ENCODE results near the gene GRIN1.

Gene GRIN1

DNA sequence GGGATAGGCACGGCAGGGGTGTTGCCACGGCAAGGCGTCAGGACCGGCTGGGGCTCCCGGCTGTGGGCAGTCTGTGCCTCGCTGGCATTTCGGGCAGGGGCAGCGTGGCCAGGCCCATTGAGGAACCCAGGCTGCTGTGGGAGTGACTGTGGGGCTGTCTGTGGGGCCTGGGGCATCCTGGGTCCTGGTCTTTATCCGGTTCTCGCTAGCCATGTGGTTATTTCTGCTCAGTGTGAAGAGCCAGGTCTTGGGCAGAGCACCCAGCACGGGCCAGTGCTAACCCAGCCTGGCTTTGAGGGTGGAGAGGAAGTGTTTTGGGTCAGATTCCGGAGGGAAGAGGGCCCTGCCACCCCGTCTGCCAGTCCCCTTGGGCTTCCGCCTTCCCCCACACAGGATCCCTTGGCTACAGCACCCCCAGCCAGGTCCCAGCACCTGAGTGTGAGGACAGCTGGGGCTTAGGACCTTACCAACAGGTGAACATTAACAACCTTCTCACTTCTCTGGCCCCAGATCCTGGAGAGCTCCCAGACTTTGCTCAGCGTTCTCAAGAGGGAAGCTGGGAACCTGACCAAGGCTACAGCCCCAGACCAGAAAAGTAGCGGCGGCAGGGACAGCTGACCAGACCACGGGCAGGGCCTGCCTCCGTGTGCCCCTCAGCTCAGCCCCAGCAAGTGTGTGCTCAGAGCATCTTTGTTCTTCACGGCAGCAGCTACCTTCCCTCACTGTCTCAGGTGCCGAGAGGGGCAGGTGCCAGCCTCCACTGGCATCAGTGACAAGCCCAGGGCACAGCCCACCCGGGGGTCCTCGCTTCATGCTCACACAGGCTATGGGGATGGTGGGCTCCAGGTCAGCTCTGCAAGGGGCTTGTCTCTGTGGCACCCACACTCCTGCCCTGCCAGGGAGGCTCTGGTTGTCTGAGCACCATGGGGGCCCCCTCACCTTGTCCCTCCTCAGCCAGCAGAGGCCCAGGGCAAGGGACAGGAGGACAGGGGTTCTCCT, 50.6 kb downstream of the GRIN1 start:
- peaks cover 16% of the 10 kb centered on the region for H3K4me1 Mint-ChIP-seq (ENCODE audit: low read depth)
- peak overlapping the region; percentile 94 for H3K4me3 Mint-ChIP-seq
- H3K27me3 Mint-ChIP-seq (ENCODE audit: low read depth): no peaks in the 10 kb centered on the region
- H3K36me3 Mint-ChIP-seq (ENCODE audit: low read depth): peaks cover 9% of the 10 kb centered on the region
- peak overlapping the region; percentile 91 for H3K27ac Mint-ChIP-seq
- no peaks in the 10 kb centered on the region for H3K9me3 Mint-ChIP-seq

DNA sequence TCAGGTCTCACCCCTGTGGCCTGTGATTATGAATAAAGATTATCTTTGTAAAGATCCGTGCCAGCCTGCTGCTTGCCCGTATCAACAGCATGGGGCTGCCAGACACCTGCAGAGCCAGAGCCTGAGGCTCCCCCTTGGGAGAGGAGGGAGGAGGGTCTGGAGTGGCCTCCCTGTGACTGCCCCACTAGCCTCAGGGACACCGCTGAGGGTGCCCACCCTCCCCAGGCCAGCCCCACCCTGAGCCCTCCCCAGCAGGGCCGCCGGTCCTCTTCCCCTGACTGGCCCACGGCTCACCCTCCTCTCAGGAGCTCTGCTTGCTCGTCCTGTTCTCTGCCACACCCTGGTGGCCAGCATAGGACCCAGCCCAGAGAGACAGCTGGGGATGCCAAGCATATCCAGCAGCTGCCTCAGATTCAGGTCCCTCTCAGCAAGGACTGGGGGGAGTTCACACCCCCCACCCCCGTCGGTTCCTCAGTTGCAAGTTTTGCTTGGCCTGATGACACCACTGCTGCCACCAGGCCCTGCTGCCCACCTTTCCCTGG, 51.4 kb downstream of the GRIN1 start:
- peaks cover 9% of the 10 kb centered on the region for H3K36me3 Mint-ChIP-seq (ENCODE audit: low read depth)
- peak overlapping the region; percentile 45 for H3K27ac Mint-ChIP-seq
- H3K4me1 Mint-ChIP-seq (ENCODE audit: low read depth): peaks cover 16% of the 10 kb centered on the region
- H3K9me3 Mint-ChIP-seq: no peaks in the 10 kb centered on the region
- H3K27me3 Mint-ChIP-seq (ENCODE audit: low read depth): no peaks in the 10 kb centered on the region
- peak overlapping the region; percentile 66 for H3K4me3 Mint-ChIP-seq

DNA sequence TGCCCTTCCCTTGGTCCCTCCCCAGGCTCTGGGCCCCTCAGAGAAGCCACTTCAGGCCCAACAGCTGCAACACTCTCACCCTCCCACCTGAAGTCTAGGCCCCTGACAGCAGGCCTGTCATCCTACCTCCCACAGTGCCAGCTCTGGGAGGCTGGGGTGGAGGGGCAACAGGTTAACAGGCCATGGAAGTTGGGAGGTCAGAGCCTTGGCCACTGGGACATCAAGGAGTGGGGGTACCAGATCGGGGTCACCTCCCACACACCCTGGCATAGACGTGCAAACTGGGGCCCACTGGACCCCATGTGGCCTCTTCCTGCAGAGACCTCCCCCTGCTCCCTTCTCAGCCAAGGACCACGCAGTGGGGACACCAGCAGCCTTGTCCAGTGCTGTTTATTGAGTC, 52.3 kb downstream of the GRIN1 start:
- no peaks in the 10 kb centered on the region for H3K27me3 Mint-ChIP-seq (ENCODE audit: low read depth)
- H3K27ac Mint-ChIP-seq: no peak overlapping the region
- H3K9me3 Mint-ChIP-seq: no peaks in the 10 kb centered on the region
- H3K4me3 Mint-ChIP-seq: peak overlapping the region; percentile 66
- H3K36me3 Mint-ChIP-seq (ENCODE audit: low read depth): peaks cover 9% of the 10 kb centered on the region
- H3K4me1 Mint-ChIP-seq (ENCODE audit: low read depth): peaks cover 16% of the 10 kb centered on the region

DNA sequence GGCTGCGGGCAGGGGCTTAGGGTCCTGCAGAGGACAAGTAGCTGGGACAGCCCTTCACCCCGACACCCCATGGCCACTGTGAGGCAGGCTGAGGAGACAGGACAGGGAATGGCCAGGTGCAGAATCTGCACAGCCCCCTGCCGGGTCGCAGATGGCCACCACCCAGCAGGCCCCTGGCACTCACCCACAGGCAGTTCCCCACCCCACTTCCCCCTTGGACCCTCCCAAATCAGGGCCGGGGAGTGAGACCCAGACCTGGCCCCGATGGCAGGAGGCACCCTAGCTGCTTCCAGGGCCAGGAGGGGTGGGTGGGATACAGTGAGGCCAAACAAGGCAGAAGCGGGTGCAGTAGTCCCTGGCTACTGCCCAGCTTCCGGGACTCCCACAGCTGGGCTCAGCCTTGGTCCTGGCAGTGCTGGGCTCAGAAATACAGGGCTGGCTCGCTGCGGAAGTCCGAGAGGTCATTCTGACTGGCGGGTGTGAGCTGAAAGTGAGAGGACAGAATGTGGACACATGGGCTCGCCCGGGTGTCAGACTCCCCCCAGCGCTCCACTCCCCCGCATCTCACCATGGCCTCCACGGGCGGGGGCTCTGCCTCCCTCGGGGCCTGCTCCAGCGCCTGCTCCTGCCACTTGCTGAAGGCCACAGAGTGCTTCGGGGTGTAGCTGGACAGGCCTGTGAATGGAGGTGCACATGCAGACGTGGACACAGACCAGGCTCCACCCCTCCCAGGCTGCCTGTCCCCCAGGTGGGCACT, 52.9 kb downstream of the GRIN1 start:
- Mint-ChIP-seq H3K4me3 (no peak overlapping the region), H3K36me3 (ENCODE audit: low read depth) (peaks cover 9% of the 10 kb centered on the region), H3K27ac (no peak overlapping the region), H3K27me3 (ENCODE audit: low read depth) (no peaks in the 10 kb centered on the region), H3K4me1 (ENCODE audit: low read depth) (peaks cover 14% of the 10 kb centered on the region), H3K9me3 (no peaks in the 10 kb centered on the region)

DNA sequence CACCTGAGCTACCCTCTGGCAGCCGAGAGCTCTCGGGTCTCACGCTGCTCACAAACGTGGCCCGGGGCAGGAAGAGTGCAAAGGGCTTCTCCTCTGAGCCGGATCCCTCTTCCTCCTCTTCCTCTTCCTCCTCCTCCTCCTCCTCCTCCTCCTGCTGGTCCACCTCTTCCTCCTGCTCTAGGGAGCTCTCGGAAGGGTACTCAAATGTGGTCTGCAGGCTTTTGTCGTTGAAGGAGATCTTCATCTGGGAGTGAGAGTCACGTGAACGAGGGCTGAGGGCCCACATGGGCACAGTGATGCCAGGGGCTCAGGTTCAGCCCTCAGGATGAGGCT, 53.5 kb downstream of the GRIN1 start:
- H3K27ac Mint-ChIP-seq: no peak overlapping the region
- H3K4me1 Mint-ChIP-seq (ENCODE audit: low read depth): peaks cover 9% of the 10 kb centered on the region
- H3K4me3 Mint-ChIP-seq: no peak overlapping the region
- no peaks in the 10 kb centered on the region for H3K9me3 Mint-ChIP-seq
- peaks cover 9% of the 10 kb centered on the region for H3K36me3 Mint-ChIP-seq (ENCODE audit: low read depth)
- H3K27me3 Mint-ChIP-seq (ENCODE audit: low read depth): no peaks in the 10 kb centered on the region

DNA sequence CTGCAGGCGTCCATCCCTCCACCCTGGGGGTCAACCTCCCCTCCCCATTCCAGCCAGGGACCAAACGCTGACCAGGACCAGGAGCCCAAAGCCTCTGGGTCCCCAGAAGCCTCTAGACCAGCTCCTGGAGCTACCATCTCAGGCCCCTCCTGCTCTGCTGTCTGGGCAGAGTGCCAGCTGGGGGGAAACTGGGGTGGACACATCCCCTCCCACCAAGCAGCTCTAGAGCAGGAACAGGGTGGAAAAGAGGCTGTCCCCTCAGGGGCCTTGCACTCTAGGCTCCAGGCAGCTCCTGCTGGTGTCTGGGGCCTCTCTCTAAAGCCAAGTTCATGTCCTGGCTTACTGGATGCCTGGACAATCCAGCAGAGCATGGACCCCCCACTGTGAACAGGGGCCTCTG, 53.9 kb downstream of the GRIN1 start:
- H3K4me1 Mint-ChIP-seq (ENCODE audit: low read depth): peaks cover 7% of the 10 kb centered on the region
- no peaks in the 10 kb centered on the region for H3K9me3 Mint-ChIP-seq
- no peak overlapping the region for H3K27ac Mint-ChIP-seq
- peaks cover 9% of the 10 kb centered on the region for H3K36me3 Mint-ChIP-seq (ENCODE audit: low read depth)
- H3K4me3 Mint-ChIP-seq: no peak overlapping the region
- H3K27me3 Mint-ChIP-seq (ENCODE audit: low read depth): no peaks in the 10 kb centered on the region

DNA sequence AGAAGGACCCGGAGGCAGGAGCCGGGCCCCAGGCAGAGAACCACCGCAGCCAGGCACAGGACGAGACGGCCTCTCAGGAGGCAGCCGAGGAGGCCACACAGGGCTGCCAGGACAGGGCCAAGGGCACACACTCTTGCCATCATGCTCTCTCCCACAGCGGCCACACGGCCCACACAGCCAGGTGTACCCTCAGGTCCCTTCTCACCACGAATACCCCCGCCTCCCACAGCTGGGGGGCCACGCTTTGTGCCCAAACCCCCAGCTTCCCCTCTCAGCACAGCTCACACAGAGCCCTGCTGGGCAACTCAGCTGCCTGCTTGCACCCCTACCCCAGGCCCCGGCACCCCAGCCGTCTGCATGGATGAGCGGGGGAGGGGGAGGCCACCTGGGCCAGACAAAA, 54.8 kb downstream of the GRIN1 start:
- Mint-ChIP-seq H3K36me3 (ENCODE audit: low read depth) (peaks cover 9% of the 10 kb centered on the region), H3K4me3 (no peak overlapping the region), H3K27ac (no peak overlapping the region), H3K9me3 (no peaks in the 10 kb centered on the region), H3K27me3 (ENCODE audit: low read depth) (no peaks in the 10 kb centered on the region), H3K4me1 (ENCODE audit: low read depth) (peaks cover 7% of the 10 kb centered on the region)

DNA sequence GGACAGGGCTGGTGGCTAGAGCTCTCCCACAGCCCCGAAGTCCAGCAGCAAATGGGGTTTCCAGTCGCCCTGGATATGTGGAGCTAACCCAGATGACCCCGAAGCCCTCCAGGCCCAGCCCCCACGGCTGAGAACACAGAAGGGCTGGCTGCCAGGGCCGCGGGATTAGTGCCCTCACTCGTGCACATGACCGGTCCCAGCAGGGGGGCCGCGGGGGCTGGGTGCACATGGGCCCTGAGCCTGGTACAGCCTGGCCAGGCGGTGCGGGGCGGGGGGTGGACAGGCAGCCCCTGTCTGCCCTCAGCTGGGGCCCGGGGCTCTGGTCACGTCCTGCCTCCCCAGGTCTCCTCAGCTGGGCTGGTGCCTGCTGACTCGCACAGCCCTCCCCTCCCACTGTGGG, 55.4 kb downstream of the GRIN1 start:
- Mint-ChIP-seq H3K9me3 (no peaks in the 10 kb centered on the region), H3K27ac (no peak overlapping the region), H3K27me3 (ENCODE audit: low read depth) (no peaks in the 10 kb centered on the region), H3K36me3 (ENCODE audit: low read depth) (peaks cover 6% of the 10 kb centered on the region), H3K4me1 (ENCODE audit: low read depth) (peaks cover 2% of the 10 kb centered on the region), H3K4me3 (no peak overlapping the region)

DNA sequence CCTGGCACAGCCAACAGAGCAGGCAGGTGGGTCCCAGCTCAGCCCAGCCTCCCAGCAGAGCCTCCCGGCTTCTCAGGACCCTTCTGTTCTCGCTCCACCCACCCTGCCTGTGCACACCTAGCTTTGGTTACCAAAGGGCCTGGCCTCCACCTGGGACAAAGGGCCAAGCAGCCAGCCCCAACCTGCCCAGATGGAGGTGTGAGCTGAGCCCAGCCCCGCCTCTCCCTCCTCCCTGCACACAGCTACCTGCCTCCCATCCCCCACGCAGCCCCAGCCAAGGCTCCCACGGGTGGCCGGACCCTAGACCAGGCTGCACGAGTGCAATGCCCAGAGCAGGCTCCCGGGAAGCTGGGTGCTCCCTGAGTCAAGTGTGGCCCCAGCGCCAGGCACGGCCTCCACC, 56.0 kb downstream of the GRIN1 start:
- H3K27me3 Mint-ChIP-seq (ENCODE audit: low read depth): no peaks in the 10 kb centered on the region
- H3K36me3 Mint-ChIP-seq (ENCODE audit: low read depth): peaks cover 6% of the 10 kb centered on the region
- no peak overlapping the region for H3K27ac Mint-ChIP-seq
- no peak overlapping the region for H3K4me3 Mint-ChIP-seq
- H3K9me3 Mint-ChIP-seq: no peaks in the 10 kb centered on the region
- H3K4me1 Mint-ChIP-seq (ENCODE audit: low read depth): peaks cover 2% of the 10 kb centered on the region

DNA sequence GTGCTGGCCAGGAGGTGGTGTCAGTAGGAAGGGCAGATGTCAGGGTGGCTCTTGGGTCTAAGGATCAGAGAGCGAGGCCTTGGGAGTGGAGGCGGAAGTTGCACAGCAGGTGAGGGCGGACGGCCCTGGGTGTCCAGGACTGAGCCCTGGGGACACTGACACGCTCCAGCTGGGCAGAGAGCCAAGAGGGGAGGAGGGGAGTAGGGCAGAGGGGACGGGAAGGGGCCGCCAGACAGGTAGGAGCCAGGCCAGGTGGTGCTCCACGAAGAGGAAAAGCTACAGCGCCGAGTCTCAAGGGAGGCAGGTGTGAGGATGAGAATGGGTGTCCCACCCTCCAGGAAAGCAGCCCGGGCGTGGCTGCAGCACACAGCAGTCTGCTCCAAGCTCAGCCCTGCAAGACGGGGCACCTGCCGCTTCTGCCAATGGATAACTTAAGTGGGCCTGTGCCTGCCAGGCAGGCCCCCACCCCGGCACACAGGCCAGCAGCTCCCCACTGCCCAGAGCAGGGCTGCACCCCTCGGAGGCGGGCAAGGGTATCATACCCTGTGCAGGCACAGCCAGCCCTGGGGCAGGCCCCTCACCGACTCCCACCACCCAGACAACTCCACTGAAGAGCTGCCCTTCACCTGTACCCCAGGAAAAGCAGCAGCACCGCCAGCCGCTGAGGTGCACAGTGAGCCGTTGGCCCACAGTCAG, 56.7 kb downstream of the GRIN1 start:
- no peak overlapping the region for H3K4me3 Mint-ChIP-seq
- H3K9me3 Mint-ChIP-seq: no peaks in the 10 kb centered on the region
- H3K36me3 Mint-ChIP-seq (ENCODE audit: low read depth): peaks cover 6% of the 10 kb centered on the region
- H3K27ac Mint-ChIP-seq: no peak overlapping the region
- H3K4me1 Mint-ChIP-seq (ENCODE audit: low read depth): peaks cover 2% of the 10 kb centered on the region
- no peaks in the 10 kb centered on the region for H3K27me3 Mint-ChIP-seq (ENCODE audit: low read depth)

DNA sequence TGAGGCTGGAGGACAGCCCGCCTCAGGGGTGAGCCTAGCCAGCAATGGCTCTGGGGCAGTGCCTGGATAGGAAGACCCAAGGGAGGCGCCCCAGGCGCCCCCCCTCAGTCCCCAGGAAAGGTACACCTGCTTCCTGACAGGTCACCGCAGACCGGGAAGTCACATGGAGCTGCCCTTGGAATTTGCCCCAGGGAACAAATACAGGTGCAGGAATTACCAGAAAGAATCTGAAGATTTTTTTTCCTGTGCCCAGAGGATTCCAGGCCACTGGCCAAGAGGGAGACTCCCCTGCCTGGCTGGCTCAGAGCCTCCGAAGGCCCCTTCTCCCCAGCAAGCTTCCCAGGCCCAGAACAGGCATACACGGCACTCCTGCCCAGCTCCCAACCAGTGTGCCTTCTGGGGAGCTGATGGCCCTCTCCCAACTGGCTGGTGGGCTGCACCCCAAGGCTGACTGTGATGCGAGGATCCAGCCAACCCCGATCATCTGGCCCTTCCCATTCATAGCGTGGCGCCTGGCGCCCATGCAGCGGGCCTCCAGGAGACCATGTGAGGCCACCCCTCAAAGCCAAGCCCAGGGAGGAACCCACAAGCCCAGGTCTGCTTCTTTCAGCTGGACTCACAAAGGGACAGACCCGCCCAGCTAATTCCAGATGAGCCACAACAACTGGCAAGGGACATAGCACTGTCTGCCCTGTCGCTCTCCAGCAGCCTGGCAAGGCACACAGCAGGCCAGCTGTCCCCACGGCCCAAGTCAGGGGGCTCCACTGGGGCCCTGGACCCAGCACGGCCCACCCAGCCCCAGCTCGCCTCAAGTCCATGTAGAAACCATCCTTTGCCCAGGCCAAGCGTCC, 59.3 kb downstream of the GRIN1 start:
- Mint-ChIP-seq H3K36me3 (ENCODE audit: low read depth) (no peaks in the 10 kb centered on the region), H3K27me3 (ENCODE audit: low read depth) (no peaks in the 10 kb centered on the region), H3K9me3 (no peaks in the 10 kb centered on the region), H3K4me1 (ENCODE audit: low read depth) (peaks cover 9% of the 10 kb centered on the region), H3K27ac (no peak overlapping the region), H3K4me3 (peak overlapping the region; percentile 34)

DNA sequence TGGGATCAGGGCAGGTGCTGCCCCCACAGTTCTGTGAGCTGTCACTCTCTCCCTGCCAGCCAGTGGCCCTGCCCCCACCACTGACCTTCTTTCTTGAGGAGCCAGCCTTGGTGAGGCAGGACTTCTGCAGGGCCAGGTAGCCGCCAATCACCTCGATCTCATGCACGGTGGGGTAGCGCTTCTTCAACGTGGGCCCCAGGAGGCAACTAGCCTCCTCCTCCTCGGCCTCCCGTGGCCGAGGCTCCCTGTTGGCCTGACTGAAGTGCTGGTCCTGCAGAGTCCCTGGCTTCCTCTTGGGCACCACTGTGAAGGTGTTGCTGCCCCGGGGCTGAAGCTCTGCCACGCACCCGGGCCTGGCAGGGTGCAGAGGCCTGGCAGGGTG, 59.9 kb downstream of the GRIN1 start:
- no peaks in the 10 kb centered on the region for H3K36me3 Mint-ChIP-seq (ENCODE audit: low read depth)

DNA sequence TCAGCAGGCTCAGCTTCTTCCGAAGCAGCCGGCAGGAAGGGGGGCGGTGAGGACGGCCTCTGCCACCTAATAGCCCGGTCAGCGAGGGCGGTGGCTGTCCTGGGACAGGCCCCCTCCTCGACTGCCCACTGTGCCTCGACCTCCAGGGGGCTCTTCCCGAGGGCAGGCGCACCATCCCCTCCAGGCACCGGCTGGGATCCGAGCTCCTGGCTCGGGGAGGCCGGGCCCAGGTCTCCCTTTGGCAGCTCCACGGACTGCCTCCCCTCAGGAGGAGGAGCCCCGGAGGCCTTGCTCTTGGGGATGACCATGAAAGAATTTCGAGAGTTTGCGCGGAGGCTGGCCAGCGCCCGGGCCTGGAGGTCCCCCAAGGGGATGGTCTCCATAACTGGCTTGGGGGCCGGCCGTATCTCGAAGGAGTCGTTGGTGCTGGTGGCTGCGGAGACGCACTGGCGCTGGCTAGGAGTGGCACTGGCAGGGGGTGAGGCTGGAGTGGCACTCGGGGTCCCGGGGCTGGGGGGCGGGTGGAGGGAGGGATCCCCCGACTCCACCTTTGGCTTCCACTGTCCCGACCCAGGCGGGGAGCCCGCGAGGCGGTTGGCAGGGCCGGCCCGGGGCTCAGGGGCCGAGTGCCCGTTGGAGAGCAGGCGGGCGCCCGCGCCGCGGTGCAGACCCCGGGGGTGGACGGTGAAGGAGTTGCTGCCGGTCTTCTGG, 60.6 kb downstream of the GRIN1 start:
- no peaks in the 10 kb centered on the region for H3K27me3 Mint-ChIP-seq (ENCODE audit: low read depth)

More for the DNA sequence above, 59.9 kb downstream of the GRIN1 start:
- no peak overlapping the region for H3K27ac Mint-ChIP-seq
- H3K9me3 Mint-ChIP-seq: no peaks in the 10 kb centered on the region
- no peaks in the 10 kb centered on the region for H3K27me3 Mint-ChIP-seq (ENCODE audit: low read depth)
- H3K4me3 Mint-ChIP-seq: no peak overlapping the region
- peaks cover 9% of the 10 kb centered on the region for H3K4me1 Mint-ChIP-seq (ENCODE audit: low read depth)

More for the DNA sequence above, 60.6 kb downstream of the GRIN1 start:
- Mint-ChIP-seq H3K4me1 (ENCODE audit: low read depth) (peaks cover 14% of the 10 kb centered on the region), H3K27ac (peak overlapping the region; percentile 59), H3K36me3 (ENCODE audit: low read depth) (no peaks in the 10 kb centered on the region), H3K9me3 (no peaks in the 10 kb centered on the region), H3K4me3 (peak overlapping the region; percentile 79)
